GM12875 (cell line): ENCODE measurements around the gene CYP4F8.
"Not testable (repeated sequence)": the region's sequence is repeated elsewhere in the genome, so short reads cannot be mapped to it uniquely, and the experiment has no call there.

ENCODE experiments used
- H3K4me3 ChIP-seq: one replicate; pipeline ENCODE4 v1.5.1; 2011; ENCODE audit warnings: low read depth, low read length, control low read depth
- TF ChIP-seq, protein P1 (sequence below): IDR thresholded peaks from 2 replicates; pipeline ENCODE4 v1.5.1; 2011; ENCODE audit warnings: low read depth, mild to moderate bottlenecking, control low read depth, inconsistent platforms, low read length, moderate library complexity, borderline replicate concordance; ENCODE audit not compliant: insufficient read depth

CYP4F8 gene

DNA sequence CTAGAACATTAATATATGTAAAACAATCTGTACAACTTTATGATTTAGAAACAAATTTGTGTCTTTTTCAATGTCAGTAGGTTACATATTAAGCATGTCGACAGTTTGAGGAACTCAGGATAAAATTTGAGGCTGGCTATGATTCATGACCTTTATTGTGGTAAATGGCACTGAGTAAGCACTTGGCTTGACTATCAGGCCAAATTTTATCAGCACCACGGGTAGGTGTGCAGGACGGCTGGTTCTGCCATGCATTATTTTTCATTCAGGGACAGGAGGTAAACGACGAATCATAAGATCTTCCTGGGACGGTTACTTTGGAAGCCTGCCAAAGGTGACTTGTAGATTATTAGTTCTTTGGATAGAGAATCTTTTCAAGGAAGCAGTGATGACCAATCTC, 19.9 kb upstream of the CYP4F8 start:
- TF ChIP-seq, protein P1, sequence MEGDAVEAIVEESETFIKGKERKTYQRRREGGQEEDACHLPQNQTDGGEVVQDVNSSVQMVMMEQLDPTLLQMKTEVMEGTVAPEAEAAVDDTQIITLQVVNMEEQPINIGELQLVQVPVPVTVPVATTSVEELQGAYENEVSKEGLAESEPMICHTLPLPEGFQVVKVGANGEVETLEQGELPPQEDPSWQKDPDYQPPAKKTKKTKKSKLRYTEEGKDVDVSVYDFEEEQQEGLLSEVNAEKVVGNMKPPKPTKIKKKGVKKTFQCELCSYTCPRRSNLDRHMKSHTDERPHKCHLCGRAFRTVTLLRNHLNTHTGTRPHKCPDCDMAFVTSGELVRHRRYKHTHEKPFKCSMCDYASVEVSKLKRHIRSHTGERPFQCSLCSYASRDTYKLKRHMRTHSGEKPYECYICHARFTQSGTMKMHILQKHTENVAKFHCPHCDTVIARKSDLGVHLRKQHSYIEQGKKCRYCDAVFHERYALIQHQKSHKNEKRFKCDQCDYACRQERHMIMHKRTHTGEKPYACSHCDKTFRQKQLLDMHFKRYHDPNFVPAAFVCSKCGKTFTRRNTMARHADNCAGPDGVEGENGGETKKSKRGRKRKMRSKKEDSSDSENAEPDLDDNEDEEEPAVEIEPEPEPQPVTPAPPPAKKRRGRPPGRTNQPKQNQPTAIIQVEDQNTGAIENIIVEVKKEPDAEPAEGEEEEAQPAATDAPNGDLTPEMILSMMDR = no peak
- no peak overlapping the region for H3K4me3 ChIP-seq

DNA sequence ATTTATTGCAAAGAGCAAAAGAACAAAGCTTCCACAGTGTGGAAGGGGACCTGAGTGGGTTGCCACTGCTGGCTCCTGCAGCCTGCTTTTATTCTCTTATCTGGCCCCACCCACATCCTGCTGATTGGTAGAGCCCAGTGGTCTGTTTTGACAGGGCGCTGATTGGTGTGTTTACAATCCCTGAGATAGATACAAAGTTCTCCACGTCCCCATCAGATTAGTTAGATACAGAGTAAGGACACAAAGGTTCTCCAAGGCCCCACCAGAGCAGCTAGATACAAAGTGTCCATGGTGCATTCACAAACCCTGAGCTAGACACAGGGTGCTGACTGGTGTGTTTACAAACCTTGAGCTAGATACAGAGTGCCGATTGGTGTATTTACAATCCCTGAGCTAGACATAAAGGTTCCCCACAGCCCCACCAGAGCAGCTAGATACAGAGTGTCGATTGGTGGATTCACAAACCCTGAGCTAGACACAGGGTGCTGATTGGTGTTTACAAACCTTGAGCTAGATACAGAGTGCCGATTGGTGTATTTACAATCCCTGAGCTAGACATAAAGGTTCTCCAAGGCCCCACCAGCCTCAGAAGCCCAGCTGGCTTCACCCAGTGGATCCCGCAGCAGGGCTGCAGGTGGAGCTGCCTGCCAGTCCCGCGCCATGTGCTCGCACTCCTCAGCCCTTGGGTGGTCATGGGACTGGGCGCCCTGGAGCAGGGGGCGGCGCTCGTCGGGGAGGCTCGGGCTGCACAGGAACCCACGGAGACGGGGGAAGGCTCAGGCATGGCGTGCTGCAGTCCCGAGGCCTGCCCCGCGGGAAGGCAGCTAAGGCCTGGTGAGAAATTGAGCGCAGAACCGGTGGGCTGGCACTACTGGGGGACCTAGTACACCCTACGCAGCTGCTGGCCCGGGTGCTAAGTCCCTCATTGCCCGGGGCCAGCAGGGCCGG, 6.8 kb upstream of the CYP4F8 start:
- H3K4me3 ChIP-seq = not testable (repeated sequence)

DNA sequence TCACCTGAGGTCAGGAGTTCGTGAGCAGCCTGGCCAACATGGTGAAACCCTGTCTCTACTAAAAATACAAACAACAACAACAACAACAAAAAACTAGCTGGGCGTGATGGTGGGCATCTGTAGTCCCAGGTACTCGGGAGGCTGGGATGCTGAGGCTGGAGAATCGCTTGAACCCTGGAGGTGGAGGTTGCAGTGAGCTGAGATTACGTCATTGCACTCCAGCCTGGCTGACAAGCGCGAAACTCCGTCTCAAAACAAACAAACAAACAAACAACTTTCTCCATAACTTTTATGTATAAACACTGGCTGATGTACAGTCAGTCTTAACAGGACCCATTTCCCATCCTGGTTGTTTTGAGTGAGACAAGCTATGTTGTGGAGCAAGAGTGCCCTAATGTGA, 5.8 kb upstream of the CYP4F8 start:
- no peak overlapping the region for H3K4me3 ChIP-seq
- TF ChIP-seq, protein P1 = no peak

DNA sequence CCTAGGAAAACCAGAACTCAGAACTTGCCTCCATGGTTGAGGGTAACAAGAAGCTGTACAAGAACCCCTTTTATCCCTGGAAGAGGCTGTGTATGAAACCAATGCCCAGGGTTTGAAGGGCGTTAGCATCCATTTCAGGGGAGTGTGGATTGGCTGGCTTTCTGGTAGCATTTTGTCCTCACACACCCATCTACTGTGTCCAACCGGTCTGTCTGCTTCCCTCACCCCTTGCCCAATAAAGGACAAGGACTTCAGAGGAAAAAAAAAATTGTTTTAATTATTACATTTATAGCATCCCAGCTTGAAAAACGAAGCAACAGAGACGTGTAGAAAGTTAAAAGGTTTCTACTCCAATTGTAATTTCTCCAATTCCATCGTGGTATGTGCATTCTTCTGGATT, 2.7 kb upstream of the CYP4F8 start:
- H3K4me3 ChIP-seq = no peak overlapping the region
- TF ChIP-seq, protein P1 = no peak

DNA sequence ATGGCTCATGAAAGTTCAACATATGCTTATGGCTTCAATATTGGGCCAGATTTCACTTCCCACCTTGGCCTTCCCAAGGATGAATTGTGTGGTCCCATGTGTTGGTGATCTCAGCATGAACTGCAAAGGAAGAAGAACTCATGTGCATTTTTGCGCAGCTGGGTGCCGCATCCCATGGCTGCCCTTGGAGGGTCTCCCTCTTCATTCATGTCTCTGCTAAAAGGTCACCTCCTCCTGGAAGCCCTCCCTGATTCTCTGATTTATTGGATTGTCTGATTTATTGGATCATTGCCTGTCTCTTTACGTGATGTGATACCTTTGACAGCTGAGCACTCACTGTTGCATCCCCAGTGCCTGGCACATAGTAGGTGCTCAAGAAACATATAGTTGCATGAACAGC, 1.7 kb upstream of the CYP4F8 start:
- TF ChIP-seq, protein P1 = no peak
- no peak overlapping the region for H3K4me3 ChIP-seq

DNA sequence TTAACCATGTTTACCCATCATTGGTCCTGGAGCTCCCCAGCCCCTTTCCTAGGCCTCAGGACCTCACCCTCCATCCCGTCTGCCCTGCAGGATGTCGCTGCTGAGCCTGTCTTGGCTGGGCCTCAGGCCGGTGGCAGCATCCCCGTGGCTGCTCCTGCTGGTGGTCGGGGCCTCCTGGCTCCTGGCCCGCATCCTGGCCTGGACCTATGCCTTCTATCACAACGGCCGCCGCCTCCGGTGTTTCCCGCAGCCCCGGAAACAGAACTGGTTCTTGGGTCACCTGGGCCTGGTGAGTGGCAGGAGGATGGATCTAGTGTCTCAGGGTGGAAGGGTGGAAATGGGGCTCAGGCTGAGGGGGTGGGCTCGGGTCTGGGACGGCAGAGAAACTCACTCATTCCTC, 508 bp downstream of the CYP4F8 start:
- H3K4me3 ChIP-seq = no peak overlapping the region
- TF ChIP-seq, protein P1 = no peak

DNA sequence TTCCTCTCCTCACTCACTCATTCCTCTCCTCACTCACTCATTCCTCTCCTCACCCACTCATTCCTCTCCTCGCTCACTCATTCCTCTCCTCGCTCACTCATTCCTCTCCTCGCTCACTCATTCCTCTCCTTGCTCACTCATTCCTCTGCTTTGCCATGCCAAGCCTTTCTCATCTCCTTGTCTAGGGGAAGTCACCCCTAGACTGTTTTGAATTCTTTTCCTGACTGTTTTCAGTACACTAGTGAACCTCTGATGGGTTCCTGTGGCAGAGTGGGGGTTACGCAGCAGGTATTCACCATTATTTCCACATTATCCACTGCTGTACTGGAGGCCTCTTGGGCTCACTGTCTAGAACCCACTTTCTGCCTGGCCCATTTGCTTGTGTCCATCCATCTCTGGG, 1.2 kb downstream of the CYP4F8 start:
- TF ChIP-seq, protein P1 = no peak
- no peak overlapping the region for H3K4me3 ChIP-seq
